NCI-H345 (cell line): Measurements from ENCODE around the gene CAMSAP1.
A peak's percentile ranks its signal among the peaks of the same experiment; 100 is the strongest.
"Not testable (repeated sequence)": the region's sequence is repeated elsewhere in the genome, so short reads cannot be mapped to it uniquely, and the experiment has no call there.

Source experiments
- DNase-seq: peaks from one replicate; lab custom pipeline; 2025; lab: John Stamatoyannopoulos, UW

The CAMSAP1 gene

DNA sequence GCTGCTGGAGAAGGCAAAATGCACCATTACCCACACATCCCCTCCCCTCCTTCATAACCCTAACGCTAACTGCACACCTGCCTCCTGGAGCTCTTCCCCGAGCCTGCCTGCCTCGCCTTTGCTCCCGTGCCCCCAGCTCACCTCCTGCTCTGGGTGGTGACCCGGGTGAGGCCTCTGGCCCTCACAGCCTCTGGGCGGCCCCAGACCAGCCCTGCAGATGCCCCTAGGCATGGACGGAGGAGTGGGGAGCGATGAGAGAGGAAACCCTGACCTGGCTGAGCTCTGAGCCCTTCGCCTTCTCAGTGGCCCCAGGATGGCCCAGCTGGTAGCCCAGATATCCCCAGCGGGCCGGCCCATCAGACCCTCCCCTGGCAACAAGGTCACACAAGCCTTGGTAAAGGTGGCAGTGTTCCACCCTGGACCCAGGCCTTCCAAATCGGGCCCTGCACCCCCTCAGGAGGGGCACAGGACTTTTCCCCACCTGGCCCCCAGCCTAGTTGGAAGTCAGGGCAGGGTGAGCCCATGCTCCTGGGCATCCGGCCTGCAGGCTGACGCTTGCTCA is 14.5 kb upstream of the CAMSAP1 start:
- no peak for DNase-seq

DNA sequence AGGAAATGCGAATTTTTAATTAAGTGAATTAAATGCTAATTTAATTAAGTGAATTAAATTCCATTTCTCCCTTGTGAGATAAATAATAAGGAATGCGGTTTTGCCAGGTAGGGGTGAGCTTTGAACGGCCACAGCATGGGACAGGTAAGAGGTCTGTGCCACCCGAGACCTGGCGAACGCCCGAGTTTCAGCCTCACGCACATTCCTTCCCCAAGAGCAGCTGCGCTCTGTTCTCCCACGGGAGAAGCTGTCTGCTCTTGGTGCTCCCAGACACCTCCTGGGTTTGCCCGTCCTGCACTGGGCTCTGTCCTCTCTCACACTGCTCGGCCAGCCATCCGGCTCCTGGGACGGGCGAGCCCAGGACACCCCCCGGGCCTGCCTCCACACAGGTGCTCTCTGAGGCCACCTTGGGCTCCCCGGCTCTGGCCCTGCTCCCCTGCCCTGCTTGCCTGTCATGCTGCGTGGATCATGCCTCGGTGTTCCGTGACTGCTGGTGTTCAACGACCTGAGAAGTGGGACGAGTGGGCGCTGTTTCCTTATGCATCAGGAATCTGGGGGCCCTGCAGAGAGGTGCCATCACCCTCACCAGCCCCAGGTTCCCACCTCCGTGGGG is 13.7 kb upstream of the CAMSAP1 start:
- DNase-seq = no peak

DNA sequence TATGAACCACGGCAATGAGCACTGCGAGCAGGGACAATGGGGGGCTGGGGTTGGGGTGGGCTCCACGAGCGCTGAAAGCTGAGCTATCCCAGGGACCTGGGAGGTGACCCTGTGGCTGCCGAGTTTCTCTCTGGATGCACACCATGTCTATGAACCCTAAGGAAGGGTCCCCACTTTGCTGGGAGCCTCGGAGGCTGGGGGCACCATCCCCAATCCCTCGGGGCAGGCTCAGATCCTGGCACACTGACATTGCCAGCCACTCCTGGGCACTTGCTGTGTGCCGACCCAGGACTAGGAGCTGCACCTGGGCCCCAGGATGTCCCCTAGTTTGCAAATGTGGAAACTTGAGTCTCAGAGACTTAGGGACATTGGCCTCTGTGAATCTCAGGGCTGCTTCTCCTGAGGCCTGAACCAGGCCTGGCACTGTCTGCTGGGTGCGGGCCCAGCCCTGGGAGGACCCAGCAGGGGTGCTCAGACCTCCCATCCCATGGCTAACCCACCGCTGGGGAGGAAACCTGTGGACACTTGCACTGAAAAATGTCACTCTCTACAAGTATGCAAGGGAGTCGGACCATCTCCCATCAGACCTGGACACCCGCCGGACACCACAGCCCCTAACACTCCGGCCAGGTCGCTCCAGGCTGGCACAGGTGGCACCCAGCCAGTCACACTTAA is 13.0 kb upstream of the CAMSAP1 start:
- no peak for DNase-seq

DNA sequence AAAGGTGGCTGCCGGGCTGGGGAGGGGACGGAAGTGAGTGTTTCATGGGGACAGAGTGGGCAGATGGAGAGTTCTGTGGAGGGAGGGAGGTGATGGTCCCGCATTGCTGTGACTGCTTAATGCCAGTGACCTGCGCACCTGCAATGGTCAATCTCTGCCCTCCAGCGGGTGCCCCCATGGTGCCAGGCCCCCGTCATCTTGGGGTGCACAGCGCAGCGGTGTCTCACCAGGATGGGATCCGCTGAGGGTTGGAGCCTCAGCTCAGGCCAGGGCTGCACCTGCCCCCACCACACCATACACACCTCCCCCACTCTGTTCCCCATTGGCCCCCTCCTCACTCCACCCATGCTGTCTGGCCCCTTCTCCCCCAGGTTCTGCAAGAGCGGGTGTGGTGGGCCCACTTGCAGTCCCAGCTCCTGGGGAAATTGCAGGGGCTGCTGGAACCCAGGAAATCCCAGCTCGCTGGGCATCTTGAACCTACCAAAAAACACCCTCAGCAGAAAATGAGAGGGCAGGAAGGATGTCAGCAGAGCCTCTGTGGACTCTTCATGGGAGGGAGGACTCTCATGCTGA is 12.1 kb upstream of the CAMSAP1 start:
- no peak for DNase-seq

DNA sequence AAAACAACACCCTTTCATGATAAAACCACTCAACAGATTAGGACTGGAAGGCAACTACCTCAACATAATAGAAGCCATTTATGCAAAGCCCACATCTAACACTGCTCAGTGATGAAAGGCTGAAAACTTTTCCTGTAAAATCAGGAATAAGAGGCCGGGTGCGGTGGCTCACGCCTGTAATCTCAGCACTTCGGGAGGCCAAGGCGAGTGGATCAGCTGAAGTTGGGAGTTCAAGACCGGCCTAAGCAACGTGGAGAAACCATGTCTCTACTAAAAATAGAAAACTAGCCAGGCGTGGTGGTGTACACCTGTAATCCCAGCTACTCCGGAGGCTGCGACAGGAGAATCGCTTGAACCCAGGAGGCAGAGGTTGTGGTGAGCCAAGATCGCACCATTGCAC is 8.9 kb upstream of the CAMSAP1 start:
- DNase-seq = not testable (repeated sequence)

DNA sequence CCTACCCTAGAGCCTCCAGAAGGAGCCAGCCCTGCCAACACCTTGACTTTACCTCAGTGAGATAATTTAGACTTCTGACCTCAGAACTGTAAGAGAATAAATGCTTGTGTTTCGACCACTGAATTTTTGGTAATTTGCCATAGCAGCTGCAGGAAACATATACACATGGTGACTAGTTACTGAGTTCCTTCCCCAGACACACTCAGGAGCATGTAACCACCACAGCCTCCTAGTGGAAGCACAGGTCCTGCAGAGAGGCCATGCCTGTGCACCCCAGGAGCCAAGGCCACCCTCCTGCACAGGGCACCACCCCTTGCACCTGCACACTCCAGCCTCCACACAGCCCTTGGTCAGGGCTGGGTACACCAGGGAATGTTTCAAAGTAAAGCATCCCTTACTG is 7.6 kb upstream of the CAMSAP1 start:
- no peak for DNase-seq

DNA sequence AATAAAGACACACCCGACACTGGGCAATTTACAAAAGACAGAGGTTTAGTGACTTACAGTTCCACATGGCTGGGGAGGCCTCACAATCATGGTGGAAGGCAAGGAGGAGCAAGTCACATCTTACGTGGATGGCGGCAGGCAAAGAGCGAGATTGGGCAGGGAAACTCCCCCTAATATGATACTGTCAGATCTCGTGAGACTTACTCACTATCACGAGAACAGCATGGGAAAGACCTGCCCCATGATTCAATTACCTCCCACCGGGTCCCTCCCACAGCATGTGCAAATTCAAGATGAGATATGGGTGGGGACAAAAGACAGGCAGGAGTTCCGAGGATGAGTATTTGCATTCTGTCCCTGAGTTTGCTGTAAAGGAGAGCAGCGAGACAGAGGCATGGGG is 3.9 kb upstream of the CAMSAP1 start:
- not testable (repeated sequence) for DNase-seq

DNA sequence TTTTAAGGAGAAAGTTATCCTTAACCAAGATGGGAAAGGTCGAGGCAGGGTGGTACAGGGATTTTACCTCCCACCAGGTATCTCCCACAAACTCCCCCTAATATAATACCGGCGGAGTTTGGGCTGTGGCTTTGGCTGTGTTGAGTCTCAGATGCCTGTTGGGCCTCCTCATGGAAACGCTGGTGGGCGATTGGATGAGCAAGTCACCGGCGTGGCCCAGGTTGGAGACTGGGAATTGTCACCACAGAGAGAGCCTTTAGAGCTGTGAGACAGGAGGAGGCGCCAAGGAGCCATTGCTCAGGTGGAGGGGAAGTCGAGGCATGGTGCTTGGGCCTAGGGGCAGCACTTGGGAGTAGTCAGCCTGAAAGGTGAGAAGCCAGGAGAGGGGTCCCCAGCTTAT is 3.4 kb upstream of the CAMSAP1 start:
- DNase-seq = no peak

DNA sequence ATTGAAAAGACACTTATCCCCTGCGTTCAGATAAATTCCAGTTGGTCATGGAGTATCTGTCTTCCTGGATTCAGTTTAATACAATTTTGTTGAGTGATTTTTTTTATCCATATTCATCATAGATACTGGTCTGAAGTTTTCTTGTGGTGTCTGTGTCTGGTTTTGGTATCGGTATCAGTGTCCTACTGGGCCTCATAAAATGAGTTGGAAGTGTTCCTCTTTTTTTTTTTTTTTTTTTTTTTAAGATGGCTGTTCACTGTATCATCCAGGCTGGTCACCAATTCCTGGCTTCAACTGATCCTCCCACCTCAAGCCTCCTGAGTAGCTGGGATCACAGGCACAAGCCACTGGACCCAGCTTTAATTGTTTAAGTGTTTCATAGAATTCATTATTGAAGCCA is 2.9 kb upstream of the CAMSAP1 start:
- no peak for DNase-seq

DNA sequence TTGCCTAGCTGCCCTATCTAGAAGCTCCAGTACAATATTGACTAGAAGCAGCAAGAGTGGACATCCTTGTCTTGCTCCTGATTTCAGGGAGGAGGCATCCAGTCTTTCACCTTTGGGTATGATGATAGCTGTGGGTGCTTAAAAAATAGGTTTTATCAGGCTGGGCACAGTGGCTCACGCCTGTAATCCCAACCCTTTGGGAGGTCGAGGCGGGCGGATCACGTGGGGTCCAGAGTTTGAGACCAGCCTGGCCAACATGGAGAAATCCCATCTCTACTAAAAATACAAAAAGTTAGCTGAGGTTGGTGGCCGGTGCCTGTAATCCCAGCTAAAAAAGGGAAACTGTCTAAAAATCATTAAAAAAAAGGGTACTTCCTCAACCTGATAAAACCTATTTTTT is 2.0 kb upstream of the CAMSAP1 start:
- DNase-seq = no peak

DNA sequence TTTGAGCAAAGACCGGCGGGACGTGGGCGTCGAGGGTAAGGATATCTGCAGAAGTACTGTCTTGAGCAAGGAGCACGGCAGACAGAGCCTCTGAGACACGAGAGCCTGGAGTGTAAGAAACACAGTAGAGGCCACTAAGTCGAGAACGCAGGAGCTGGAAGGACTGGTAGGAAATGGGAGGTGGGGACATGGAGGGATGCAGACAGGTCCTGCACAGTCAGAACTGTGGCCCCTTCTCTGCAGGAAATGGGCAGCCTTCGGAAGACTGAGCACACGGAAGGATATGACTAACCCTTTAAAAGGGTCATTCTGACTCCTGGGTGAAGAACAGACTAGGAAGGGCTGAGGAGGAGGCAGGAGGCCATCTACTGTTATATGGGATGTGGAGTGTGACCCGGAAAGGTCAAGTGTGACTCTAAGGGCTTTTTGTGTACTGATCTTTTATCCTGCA is 1.4 kb upstream of the CAMSAP1 start:
- no peak for DNase-seq

DNA sequence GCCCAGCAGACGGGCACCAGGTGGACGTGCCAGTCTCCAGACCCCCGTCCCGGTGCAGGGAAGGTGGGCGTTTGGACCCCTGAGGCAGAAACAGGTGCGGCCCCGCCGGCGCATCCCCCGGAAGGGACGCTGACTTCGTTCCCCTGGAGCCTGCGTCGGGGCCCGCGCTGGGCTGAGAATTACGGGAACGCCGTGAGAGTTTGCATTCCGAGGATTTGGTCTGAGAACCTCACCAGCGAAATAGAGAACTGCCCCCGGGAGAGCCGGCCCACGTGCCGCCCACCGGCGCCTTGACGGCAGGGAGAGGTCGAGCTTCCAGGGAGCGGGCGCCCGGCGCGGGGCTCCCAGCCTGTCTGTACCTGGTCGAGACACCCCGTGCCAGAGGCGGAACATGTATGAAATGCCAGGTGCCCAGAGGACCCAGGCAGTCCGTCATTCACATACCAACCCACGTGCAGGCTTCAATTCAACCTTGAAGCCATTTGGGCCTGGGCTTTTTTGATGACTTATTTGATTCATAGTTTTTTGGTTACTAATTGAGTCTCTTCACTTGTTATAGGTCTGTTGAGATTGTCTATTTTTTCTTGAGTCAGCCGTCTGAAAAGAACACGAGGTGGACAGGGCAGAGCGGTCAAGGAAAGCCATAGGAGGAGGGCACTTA is 877 bp upstream of the CAMSAP1 start:
- DNase-seq = peak; percentile 32

DNA sequence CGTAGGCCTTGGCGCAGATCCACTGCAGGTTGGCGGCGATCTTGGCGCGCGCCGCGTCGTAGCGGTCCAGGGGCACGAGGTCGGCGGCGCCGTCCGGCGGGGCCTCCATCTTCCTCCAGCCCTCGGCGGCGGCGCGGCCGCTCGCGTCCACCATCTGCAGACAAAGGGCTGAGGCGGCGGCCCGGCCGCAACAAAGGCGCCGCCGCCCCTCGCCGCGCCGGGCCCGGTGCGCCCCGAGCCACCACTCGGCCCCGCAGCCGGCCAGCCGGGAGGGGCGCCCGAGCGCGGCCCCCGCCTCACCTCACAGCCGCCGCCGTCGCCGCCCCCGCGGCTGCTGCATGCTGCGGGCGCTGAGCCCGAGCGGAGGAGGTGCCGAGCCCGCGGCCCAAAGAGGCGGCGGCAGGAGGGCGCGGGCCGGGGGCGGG is 328 bp downstream of the CAMSAP1 start:
- DNase-seq = peak; percentile 52

DNA sequence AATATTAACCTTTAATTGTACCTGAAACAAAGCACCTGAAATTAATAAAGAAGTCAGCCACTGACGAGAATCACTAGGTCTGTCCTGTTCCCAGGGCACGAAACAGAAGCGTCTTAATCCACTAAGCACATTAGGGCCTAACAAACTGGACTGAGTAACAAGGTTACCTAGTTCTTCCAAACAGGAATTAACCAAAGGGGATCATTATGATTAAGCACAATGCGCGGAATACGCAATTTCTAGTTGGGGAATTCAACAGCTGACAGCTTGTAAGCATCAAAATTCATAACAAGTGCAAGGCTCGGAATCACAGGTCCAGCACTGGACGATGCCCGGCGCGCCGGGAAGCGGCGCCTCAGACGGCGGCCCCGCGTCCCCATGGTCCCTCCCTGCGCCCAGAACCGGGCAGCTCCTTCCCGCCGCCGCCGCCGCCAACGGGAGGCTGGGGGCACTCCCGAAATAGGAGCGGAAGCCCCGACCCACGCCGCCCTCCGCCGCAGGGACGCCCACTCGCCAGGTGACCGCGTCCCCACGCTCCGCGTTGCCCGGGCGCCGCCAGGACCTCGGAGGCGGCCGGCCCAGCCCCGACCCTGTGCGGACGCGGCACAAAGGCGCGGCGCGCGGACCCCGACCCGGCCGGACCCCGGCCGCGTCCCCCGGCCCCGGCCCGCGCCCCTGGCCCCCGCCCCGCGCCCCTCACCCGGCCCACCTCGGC is 898 bp downstream of the CAMSAP1 start:
- no peak for DNase-seq

DNA sequence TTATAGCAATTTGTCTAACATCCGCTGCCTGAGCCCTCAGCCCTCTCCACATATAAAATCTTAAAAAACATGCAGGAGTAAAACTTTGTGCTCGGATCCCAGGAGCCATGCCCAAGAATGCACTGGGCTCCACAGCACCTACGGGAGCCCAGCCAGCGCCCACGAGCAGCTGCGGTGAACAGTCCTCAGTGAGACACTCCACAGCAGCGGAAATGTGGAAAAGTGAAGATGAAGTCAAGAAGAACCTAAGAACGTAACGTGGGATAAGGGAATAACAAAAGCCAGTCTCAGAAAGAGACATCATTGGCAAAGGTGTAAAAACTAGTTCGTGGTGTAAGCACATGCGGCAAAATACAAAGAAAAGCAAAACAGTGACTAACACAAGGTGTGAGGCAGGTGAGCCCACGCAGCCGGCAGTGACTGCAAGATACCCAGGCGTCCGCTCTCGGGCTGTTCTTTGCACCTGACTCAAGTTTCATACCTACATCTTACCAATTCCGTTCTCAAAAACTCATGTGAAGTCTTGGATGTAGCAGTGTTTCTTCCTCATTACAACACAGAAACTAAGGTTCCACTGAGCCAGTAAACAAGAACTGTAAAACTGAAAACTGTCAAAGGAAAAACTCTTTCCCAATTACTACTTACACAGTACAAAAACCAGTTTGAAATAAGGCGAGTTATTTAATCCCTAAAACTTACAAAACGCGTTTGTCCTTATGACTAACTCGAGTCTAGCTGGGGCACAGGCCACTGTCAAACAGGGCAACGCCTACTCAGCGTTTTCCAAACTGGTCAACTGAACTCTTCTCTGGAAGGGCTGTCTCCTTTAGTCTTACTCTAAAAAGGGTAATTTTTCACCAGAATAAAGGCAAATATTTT is 1.7 kb downstream of the CAMSAP1 start:
- DNase-seq = no peak

DNA sequence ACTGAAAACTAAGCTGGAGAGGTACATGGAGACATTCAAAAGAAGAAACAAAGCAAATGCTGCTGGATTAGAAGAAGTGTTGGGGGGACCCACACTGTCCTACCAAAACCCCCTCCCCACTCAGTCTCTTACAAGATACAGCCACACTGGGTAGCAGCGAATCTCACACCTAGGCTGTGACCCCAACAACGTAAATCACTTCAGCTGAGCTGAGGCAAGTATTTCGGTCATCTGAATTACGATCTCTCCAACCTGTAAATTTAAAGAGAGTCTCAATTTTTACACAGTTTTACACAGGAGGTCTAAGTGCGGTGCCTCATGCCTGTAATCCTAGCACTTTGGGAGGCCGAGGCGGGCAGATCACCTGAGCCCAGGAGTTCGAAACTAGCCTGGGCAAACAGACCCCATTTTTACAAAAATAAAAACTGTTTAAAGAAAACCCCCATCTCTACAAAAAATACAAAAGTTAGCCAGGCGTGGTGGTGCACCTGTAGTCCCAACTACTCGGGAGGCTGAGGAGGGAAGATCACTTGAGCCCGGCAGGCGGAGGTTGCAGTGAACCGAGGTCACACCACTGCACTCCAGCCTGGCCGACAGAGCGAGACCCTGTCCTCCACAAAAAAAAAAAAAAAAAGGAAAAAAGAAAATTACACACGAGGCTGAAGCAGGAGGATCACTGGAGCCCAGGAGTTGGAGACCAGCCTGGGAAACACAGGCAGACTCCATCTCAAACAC is 3.4 kb downstream of the CAMSAP1 start:
- no peak for DNase-seq

DNA sequence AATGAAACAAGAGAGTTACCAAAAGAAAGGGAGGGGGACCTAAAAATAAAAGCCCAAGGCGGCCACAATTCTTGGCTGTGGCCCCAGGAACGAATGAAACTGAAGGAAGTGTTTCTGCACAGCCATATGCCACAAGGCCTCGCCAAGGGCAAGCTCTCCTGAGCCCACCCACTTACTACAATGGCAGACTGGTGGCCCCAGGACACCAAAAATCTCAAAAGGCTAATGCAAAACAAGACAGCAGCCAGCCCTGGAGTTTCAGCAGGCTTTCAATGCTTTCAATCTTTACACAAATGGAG is 4.0 kb downstream of the CAMSAP1 start:
- no peak for DNase-seq

DNA sequence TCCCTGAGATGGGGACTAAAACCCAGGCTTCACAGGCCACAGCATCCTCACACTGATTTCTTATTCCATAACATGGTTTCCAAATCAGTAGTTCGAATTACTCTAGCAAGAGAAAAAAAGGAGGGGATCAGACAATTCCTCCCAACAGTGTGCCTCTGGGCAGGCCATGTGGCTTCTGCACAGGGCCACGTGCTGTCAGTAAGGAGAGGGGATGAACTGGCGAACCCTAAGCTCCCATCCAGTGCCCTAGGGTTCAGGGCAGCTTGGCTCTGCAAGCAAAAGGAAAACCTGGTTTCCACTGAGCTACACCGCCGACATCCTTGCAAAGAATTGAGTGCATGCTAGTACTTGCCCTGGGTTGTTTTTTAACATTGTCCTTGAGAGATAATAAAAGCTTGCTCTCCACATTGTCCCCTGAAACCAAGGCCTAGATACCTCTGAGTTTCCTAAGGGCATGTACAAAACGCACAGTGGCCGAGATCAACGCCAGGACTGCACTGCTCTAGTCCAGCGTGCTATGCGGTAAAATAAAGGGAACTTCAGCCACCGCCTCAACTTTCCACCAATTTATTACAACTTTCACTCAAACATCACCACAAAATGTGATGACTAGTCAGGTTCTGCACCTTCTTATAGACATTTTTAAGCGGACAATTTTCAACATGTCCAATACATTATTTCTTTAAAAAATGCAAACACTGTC is 4.5 kb downstream of the CAMSAP1 start:
- no peak for DNase-seq

DNA sequence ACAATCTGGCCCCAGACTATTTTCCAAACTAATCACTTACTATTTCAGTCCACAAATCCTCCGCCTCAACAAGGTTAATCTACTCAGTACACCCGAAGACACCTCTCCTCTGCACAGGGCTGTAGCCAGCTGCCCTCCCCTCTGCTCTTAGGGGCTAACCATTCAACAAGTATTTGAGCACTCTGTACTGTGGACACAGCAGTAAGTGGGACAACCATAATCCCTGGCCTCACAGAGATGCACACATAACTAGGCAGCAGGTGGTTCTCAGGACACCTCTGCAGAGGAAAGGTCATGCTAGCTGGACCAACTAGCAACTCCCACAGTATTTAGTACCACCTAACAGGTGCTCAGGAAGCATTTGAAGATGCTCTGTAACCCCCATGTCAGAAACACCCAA is 5.5 kb downstream of the CAMSAP1 start:
- DNase-seq = no peak
